ENCODE data around the gene GTPBP6.

DNA sequence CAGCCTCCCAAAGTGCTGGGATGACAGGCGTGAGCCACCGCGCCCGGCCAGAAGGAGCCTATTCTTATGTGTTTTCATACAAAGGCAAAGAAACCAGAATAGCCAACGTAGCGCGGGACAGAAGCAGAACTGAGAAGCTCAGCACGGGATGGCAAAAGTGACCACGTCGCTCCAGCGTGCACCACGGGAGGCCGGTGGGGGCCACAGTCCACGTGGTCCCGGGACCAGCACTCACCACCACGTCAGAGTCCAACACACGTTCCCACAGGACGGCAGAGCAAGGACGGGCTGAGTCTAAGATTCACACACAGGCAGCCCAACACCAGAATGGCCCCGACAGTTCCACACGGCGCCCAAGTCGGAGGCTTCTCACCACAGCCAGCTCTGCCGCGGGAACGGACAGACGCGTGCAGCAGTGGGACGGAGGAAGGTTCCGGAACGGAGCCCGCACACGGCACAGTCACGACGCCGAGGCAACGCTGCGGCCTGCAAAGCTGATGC, 18.8 kb upstream of the GTPBP6 start:
- TF ChIP-seq, protein P1, sequence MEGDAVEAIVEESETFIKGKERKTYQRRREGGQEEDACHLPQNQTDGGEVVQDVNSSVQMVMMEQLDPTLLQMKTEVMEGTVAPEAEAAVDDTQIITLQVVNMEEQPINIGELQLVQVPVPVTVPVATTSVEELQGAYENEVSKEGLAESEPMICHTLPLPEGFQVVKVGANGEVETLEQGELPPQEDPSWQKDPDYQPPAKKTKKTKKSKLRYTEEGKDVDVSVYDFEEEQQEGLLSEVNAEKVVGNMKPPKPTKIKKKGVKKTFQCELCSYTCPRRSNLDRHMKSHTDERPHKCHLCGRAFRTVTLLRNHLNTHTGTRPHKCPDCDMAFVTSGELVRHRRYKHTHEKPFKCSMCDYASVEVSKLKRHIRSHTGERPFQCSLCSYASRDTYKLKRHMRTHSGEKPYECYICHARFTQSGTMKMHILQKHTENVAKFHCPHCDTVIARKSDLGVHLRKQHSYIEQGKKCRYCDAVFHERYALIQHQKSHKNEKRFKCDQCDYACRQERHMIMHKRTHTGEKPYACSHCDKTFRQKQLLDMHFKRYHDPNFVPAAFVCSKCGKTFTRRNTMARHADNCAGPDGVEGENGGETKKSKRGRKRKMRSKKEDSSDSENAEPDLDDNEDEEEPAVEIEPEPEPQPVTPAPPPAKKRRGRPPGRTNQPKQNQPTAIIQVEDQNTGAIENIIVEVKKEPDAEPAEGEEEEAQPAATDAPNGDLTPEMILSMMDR (IDR thresholded peaks at IDR 0.05; ENCODE audit: poor library complexity): no peak
- TF ChIP-seq EZH2 (IDR thresholded peaks at IDR 0.05; ENCODE audit: borderline replicate concordance) (no peak), EZH2phosphoT487 (IDR thresholded peaks at IDR 0.05; ENCODE audit: low read depth, severe bottlenecking, unreplicated experiment) (no peak)

Measured in hepatocyte (in vitro differentiated cells).